NCI-H460 (cell line): ENCODE results near the gene OSBPL5. TPM values are rescaled to one million over a fixed set of nuclear protein-coding genes. Genes with fewer than 3 reads are reported as not detected.

Experiments
- DNase-seq: peaks from one replicate; pipeline ENCODE4 v3.0.0-alpha.2; 2016; ENCODE audit warnings: low read depth; ENCODE audit errors: extremely low read depth
- total RNA-seq: library from RNA; depleted of rRNA; stranded (reverse); fragments of >200 nt; shearing (Covaris generic); gene quantifications from 2 replicates; pipeline ENCODE4 v1.2.3, GENCODE V29; 2014

Gene OSBPL5
- total RNA-seq, 1 experiment from 2014 or later, result 84.9 TPM

DNA sequence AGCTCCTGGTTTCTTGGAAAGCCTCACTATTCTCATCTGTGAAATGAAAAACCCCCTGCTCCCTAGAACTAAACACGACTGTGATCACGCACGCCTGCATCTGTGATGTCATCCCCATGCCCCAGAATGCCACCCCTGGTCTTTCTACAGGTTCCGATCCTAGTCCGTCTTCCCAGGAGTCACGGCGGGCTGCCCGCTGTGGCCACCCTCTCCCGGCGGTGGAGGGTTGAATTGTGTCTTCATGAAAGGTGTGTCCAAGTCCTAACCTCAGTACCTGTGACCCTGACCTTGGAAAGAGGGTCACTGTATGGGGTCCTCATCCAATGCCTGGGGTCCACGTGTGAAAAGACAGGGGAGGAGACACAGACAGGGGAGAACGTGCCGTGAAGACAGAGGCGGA is 14.4 kb downstream of the OSBPL5 start:
- DNase-seq, result no peak

- DNase-seq, result no peak
Observed at GRCh38 chr11:3149852-3150188, 15.3 kb downstream of the OSBPL5 start.

DNA sequence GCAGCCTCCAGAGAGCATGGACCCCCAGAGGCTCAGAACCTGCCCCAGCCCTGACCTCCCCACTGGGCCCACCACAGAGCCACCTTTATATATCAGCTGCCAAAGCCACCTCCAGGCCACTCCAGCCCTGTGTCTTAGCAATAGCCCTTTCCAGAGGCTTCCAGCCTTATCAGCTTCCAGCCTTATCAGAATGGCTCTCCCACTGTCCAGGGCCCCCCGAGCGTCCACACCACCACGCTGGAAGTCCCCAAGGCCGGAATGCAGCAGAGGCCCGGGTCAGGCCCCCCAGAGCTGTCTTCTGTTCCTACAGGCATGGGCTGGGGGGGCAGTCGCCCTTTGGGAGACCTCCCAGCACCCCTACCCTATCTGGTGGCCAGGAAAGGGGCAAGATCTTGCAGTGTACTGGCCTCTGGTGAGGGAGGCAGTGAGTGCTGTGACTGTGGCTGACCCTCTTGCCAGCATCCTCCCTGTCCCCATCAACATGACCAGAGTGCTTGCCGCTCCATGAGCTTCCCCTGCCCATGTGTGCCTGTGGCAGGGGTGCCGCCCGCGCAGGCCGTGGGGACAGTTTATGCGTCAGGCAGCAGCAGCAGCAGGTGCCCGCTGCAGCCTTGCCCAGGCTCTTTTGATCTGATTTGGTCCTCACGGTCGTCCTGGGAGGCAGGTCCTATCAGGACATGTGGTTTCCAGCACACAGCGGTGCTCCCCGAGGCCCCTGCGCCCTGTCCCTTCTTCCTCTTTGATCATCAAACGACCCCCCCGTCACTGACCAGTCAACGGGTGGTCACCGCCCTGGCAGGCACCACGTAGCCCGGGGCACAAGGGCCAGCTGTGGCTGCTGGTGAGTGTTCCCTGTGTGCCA is 15.9 kb downstream of the OSBPL5 start:
- DNase-seq, result no peak

- DNase-seq, result no peak
Observed at GRCh38 chr11:3148255-3148989, 16.7 kb downstream of the OSBPL5 start.

DNA sequence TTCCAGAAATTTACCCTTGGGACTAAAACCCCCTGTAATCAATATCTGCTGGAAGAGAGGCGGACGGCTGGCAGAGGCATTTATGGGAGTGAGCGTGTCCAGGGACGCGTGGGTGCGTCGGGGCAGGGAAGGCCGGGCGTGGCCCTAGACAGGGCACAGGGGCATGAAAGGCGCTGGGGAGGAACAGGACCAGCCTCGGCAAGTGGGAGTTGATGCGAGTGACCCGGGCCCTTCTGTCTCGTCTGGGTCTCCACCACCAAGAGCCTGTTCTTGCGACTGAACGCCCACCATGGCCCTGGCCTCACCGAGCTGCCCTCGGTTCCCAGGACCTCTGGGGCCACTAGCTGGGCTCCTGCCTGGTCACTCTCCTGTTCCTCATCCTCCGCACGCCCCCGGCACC is 17.5 kb downstream of the OSBPL5 start:
- DNase-seq, result no peak

DNA sequence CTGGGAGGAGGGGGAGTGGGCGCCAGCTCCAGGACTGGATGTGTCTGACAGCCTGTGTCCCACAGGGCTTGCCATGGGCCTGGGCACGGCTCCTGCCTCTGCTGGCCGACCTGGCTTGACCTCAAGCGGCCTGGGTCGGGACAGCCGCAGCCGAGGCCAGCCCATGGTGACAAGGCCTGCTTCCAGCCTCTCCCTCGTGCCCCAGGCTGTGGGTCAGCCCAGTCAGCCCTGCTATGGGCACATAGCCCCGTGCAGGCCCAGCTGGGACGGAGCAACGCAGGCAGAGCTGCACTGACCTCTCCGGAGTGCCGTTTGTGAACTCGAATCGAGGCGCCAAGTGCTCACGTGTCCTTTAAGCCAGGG is 17.9 kb downstream of the OSBPL5 start:
- DNase-seq, result no peak

DNA sequence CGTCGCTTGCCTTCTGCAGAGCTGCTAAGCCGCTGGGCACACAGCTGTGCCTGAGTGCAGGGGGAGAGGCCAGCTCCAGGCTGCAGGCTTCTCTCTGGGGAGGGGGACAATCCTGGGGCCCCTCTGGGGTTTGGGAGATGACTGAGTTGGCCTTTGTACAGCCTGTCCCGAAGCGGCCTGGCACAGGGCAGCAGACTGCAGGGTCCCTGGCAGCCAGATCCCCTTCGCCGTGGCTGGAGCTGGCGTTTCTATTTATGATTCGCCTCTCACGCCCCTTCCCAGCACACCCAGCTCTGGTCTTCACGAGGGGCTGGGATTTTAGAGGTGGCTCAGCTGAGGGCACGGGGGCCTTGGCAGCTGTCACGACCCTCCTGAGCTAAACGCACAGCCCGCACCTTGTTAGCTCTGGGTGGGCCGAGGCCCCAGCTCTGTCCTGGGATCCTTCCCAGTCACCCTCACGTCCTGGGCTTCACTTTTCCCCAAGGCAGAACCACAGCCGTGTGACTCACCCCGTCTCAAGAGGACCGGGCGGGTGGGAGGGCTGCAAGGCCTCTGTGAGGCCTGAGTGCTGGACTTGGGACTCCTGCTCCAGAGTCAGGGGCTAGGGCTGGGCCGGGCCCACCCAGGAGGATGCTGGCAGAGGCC is 18.4 kb downstream of the OSBPL5 start:
- no peak for DNase-seq

DNA sequence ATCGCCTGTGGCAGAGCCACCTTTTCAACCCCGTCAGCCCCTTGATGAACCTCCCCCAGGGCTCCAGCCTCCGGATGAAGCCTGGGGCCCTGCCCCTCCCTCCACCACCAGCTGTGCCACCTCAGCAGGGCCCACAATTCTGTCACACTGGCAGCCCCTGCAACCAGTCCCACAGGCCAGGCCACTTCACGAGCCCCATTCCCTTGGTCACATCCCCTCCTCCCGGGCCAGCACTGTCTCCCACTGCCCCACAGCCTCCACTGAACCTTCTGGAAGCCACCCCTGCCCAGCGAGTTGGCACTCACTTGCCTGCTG is 19.9 kb downstream of the OSBPL5 start:
- DNase-seq, result no peak

DNA sequence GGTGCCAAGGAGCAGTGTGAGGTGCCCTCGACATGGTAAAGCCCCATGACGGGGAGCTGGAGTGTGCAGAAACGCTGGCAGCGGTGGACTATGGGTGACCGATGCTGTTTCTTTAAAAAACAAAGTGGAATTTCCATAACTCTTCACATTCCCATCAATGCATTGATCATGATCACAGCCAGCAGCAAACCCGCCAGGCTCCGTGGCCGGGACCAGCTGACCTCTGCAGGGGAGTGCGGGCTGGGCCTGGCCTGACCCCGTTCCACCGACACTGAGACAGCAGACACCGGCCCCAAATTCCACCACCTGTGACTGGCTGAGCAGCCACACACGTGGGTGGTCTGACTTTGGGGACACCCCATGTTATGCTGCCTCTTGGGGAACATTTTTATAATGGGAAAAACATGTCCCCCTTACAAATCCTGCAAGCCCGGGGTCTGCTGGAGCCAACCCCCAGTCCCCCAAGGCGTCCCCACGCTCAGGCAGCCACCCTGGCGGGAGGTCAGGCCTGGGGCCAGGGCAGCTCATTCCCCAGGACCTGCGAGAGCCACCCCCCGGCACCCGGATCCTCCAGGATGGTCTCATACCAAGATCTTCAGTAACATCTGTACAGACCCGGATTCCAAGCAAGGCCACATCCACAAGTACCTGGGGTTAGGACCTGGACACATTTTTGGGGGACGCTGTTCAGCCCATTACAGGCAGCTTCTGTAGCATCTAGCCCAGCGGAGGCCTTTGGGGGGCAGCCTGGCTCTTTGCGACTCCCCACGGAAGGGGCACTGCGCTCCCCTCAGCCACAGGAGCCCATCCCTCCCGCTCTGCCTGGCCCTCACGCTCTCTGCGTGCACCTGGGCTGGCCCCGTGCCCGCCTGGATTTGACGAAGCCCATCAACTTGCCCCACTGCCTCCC is 20.6 kb downstream of the OSBPL5 start:
- DNase-seq, result no peak

- no peak for DNase-seq
Observed at GRCh38 chr11:3143136-3143880, 21.8 kb downstream of the OSBPL5 start.

GRCh38 chr11:3140291-3140603 is 24.9 kb downstream of the OSBPL5 start:
- no peak for DNase-seq

GRCh38 chr11:3139481-3140290 is 25.4 kb downstream of the OSBPL5 start:
- DNase-seq, result no peak

DNA sequence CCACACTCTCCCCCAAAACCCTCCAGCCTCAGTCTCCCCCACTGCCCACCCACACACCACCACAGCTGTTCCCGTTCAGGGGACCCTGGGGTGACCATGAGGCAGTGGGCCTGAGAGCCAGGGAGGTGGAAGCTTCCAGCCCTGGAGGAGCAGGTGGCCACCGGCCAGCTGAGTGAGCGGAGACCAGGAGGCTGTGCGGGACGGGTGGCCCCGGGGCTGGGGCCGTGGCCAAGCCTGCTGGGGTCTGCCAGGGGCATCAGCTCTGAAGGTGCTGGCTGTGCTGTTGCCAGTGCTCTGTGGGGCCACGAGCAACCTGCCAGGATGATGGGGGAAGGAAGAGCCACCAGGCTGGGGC is 26.0 kb downstream of the OSBPL5 start:
- DNase-seq, result no peak

GRCh38 chr11:3138178-3139085 is 26.7 kb downstream of the OSBPL5 start:
- DNase-seq, result no peak

- DNase-seq, result no peak
Observed at GRCh38 chr11:3137486-3138177, 27.5 kb downstream of the OSBPL5 start.

- DNase-seq, result no peak
Observed at GRCh38 chr11:3136546-3137455, 28.3 kb downstream of the OSBPL5 start.
